Neuronal stem cell (in vitro differentiated cells): Measurements from ENCODE around the gene PPP3CA.

Experiments used
- DNase-seq: peaks from one replicate; pipeline ENCODE4 v3.0.0-alpha.2; 2013; ENCODE audit warnings: low spot score
- H2AFZ ChIP-seq: one replicate; pipeline ENCODE4 v1.6.1; 2013; ENCODE audit warnings: mild to moderate bottlenecking, low read length, inconsistent platforms
- H2AK5ac ChIP-seq: 2 replicates; pipeline ENCODE4 v1.6.1; 2013; ENCODE audit warnings: low read depth, mild to moderate bottlenecking, inconsistent platforms, low read length, moderate library complexity, mixed read lengths
- H2BK120ac ChIP-seq: 2 replicates; pipeline ENCODE4 v1.6.1; 2013; ENCODE audit warnings: low read depth, mild to moderate bottlenecking, inconsistent platforms, low read length, moderate library complexity, mixed read lengths
- H2BK12ac ChIP-seq: one replicate; pipeline ENCODE4 v1.6.1; 2013; ENCODE audit warnings: low read length, inconsistent platforms
- H2BK15ac ChIP-seq: 2 replicates; pipeline ENCODE4 v1.6.1; 2013; ENCODE audit warnings: mild to moderate bottlenecking, low read length, inconsistent platforms, mixed read lengths
- H2BK5ac ChIP-seq: one replicate; pipeline ENCODE4 v1.6.1; 2013; ENCODE audit warnings: inconsistent platforms, mild to moderate bottlenecking, low read length, moderate library complexity
- H3K14ac ChIP-seq: one replicate; pipeline ENCODE4 v1.6.1; 2013; ENCODE audit warnings: low read length, inconsistent platforms
- H3K18ac ChIP-seq: 2 replicates; pipeline ENCODE4 v1.6.1; 2013; ENCODE audit warnings: low read length, inconsistent platforms
- H3K23ac ChIP-seq: 2 replicates; pipeline ENCODE4 v1.6.1; 2013; ENCODE audit warnings: low read depth, mild to moderate bottlenecking, mixed read lengths, low read length, inconsistent platforms; ENCODE audit not compliant: poor library complexity
- H3K27ac ChIP-seq: replicated peaks from 3 replicates; pipeline ENCODE4 v1.5.1; 2013; ENCODE audit warnings: low read length, inconsistent platforms
- H3K27me3 ChIP-seq, 3 experiments: 2 replicates each; pipeline ENCODE4 v1.6.1; 2013; ENCODE audit warnings: low read length in 3 of 3, mild to moderate bottlenecking in 2 of 3, inconsistent platforms in 1 of 3, low read depth in 1 of 3, mixed read lengths in 1 of 3, moderate library complexity in 1 of 3; ENCODE audit not compliant: control insufficient read depth in 3 of 3, insufficient read depth in 3 of 3
- H3K36me3 ChIP-seq, 2 donors: replicated peaks in 1 of 2; 2 replicates each; pipeline ENCODE4 v1.6.1; 2013; ENCODE audit warnings: low read length in 2 of 2; ENCODE audit not compliant: control insufficient read depth in 2 of 2, insufficient read depth in 2 of 2
- H3K4ac ChIP-seq: 2 replicates; pipeline ENCODE4 v1.6.1; 2013; ENCODE audit warnings: inconsistent platforms, mild to moderate bottlenecking, low read length, moderate library complexity
- H3K4me1 ChIP-seq, 2 donors: 1 replicate in 1 of 2; 2 replicates in 1 of 2; pipeline ENCODE4 v1.6.1; 2013; ENCODE audit warnings: low read length in 2 of 2, low read depth in 1 of 2; ENCODE audit not compliant: control insufficient read depth in 2 of 2, insufficient read depth in 1 of 2
- H3K4me2 ChIP-seq: one replicate; pipeline ENCODE4 v1.6.1; 2013; ENCODE audit warnings: mild to moderate bottlenecking, low read length, inconsistent platforms; ENCODE audit not compliant: insufficient read depth, poor library complexity, severe bottlenecking
- H3K4me3 ChIP-seq, 2 donors: 2 replicates each; pipeline ENCODE4 v1.5.1; 2013; ENCODE audit warnings: low read length in 2 of 2, mild to moderate bottlenecking in 2 of 2, inconsistent platforms in 1 of 2, moderate library complexity in 1 of 2
- H3K79me1 ChIP-seq: one replicate; pipeline ENCODE4 v1.6.1; 2013; ENCODE audit warnings: low read depth, mild to moderate bottlenecking, inconsistent platforms, low read length, moderate library complexity
- H3K9ac ChIP-seq: one replicate; pipeline ENCODE4 v1.6.1; 2013; ENCODE audit warnings: mild to moderate bottlenecking, low read depth, low read length, inconsistent platforms; ENCODE audit not compliant: poor library complexity
- H3K9me3 ChIP-seq, 2 donors: replicated peaks in 1 of 2; 2 replicates each; pipeline versions ENCODE3 to v1.6.1; 2013; ENCODE audit warnings: low read length in 2 of 2, mild to moderate bottlenecking in 2 of 2, inconsistent platforms in 1 of 2, low read depth in 1 of 2, mixed read lengths in 1 of 2, moderate library complexity in 1 of 2; ENCODE audit not compliant: control insufficient read depth in 2 of 2, insufficient read depth in 1 of 2
- H4K8ac ChIP-seq: one replicate; pipeline ENCODE4 v1.6.1; 2013; ENCODE audit warnings: low read depth, mild to moderate bottlenecking, inconsistent platforms, low read length, moderate library complexity
- H4K91ac ChIP-seq: one replicate; pipeline ENCODE4 v1.6.1; 2013; ENCODE audit warnings: low read length, low read depth, mild to moderate bottlenecking, inconsistent platforms; ENCODE audit not compliant: poor library complexity
- WGBS, 2 donors: extraction: QIAGEN DNeasy Blood & Tissue Kit; methylation state at CpG; one replicate each; pipeline ENCODE4 v1.1.7; 2013; ENCODE audit warnings: missing lambda C conversion rate in 2 of 2, mixed read lengths in 1 of 2; ENCODE audit not compliant: insufficient read length in 2 of 2, insufficient replicate concordance in 1 of 2; ENCODE audit errors: extremely low coverage in 2 of 2; 5-methylcytosine and 5-hydroxymethylcytosine counted together

Gene PPP3CA

GRCh38 chr4:101355246-101355645 is 7.9 kb upstream of the PPP3CA start:
- Histone ChIP-seq H2BK15ac (no peak overlapping the region), H2BK12ac (no peak overlapping the region), H3K4me3 (no peak overlapping the region), H3K36me3 (no peaks in the 10 kb centered on the region), H2AFZ (no peak overlapping the region), H2BK5ac (no peak overlapping the region), H3K14ac (no peak overlapping the region), H3K23ac (no peak overlapping the region), H3K27ac (no peak overlapping the region), H2BK120ac (no peak overlapping the region), H4K8ac (no peak overlapping the region), H3K4me1 (no peaks in the 10 kb centered on the region), H3K79me1 (no peaks in the 10 kb centered on the region), H3K4me2 (no peak overlapping the region), H4K91ac (no peak overlapping the region), H3K9ac (no peak overlapping the region), H3K27me3 (peaks cover 0 to 5% (median 0%) of the 10 kb centered on the region in 3 experiments), H3K18ac (no peak overlapping the region), H2AK5ac (no peak overlapping the region), H3K9me3 (no peaks in the 10 kb centered on the region), H3K4ac (no peak overlapping the region)
- no CpG with 5 or more reads among the region's 3 CpGs for WGBS, 2 donors
- DNase-seq, result no peak

- Histone ChIP-seq H3K9me3 (no peaks in the 10 kb centered on the region), H3K23ac (no peak overlapping the region)
- no CpG with 5 or more reads among the region's 2 CpGs for WGBS, 2 donors
These were observed 2.4 kb upstream of the PPP3CA start for GRCh38 chr4:101349801-101350064.

GRCh38 chr4:101348995-101349800 is 1.9 kb upstream of the PPP3CA start:
- Histone ChIP-seq H3K4me3 (no peak overlapping the region), H3K18ac (no peak overlapping the region), H3K4ac (no peak overlapping the region), H3K9ac (no peak overlapping the region), H3K79me1 (peaks cover 4% of the 10 kb centered on the region), H2AFZ (peak overlapping the region; percentile 100), H3K14ac (no peak overlapping the region), H3K4me2 (no peak overlapping the region), H4K91ac (no peak overlapping the region), H4K8ac (no peak overlapping the region), H3K27me3 (peaks cover 0 to 20% (median 0%) of the 10 kb centered on the region in 3 experiments), H3K23ac (no peak overlapping the region), H3K36me3 (no peaks in the 10 kb centered on the region), H3K27ac (no peak overlapping the region), H3K9me3 (no peaks in the 10 kb centered on the region), H3K4me1 (peaks cover 0 to 6% of the 10 kb centered on the region in 2 donors), H2BK5ac (no peak overlapping the region), H2BK120ac (no peak overlapping the region), H2BK15ac (no peak overlapping the region), H2AK5ac (no peak overlapping the region), H2BK12ac (no peak overlapping the region)
- no CpG with 5 or more reads among the region's 5 CpGs for WGBS, 2 donors
- DNase-seq, result no peak

More at GRCh38 chr4:101349801-101350064, 2.4 kb upstream of the PPP3CA start:
- peaks cover 4% of the 10 kb centered on the region for H3K79me1 ChIP-seq
- no peak overlapping the region for H2BK15ac ChIP-seq
- H3K27ac ChIP-seq, result no peak overlapping the region
- no peak overlapping the region for H3K4me2 ChIP-seq
- H2AFZ ChIP-seq, result no peak overlapping the region
- no peak overlapping the region for H2BK12ac ChIP-seq
- H4K8ac ChIP-seq, result no peak overlapping the region
- peaks cover 0 to 20% (median 0%) of the 10 kb centered on the region in 3 experiments for H3K27me3 ChIP-seq
- H3K18ac ChIP-seq, result no peak overlapping the region
- H2BK120ac ChIP-seq, result no peak overlapping the region
- no peak overlapping the region for H2BK5ac ChIP-seq
- H3K9ac ChIP-seq, result no peak overlapping the region
- H4K91ac ChIP-seq, result no peak overlapping the region
- H3K4ac ChIP-seq, result no peak overlapping the region
- no peaks in the 10 kb centered on the region for H3K36me3 ChIP-seq
- no peak overlapping the region for H2AK5ac ChIP-seq
- DNase-seq, result no peak
- no peak overlapping the region for H3K4me3 ChIP-seq
- peaks cover 0 to 6% of the 10 kb centered on the region in 2 donors for H3K4me1 ChIP-seq
- H3K14ac ChIP-seq, result no peak overlapping the region

GRCh38 chr4:101348367-101348827 is 1.1 kb upstream of the PPP3CA start:
- WGBS, 2 donors, result no CpG with 5 or more reads among the region's 24 CpGs
- H3K9ac ChIP-seq, result peak overlapping the region; percentile 98
- no peak overlapping the region for H2BK12ac ChIP-seq
- peak overlapping the region; percentile 99 for H2BK5ac ChIP-seq
- H2BK120ac ChIP-seq, result no peak overlapping the region
- H3K23ac ChIP-seq, result peak overlapping the region; percentile 92
- no peaks in the 10 kb centered on the region for H3K9me3 ChIP-seq
- H3K79me1 ChIP-seq, result peaks cover 4% of the 10 kb centered on the region
- no peak overlapping the region for H3K14ac ChIP-seq
- no peak overlapping the region for H3K4ac ChIP-seq
- H4K91ac ChIP-seq, result no peak overlapping the region
- H3K4me2 ChIP-seq, result peak overlapping the region; percentile 89
- H3K27ac ChIP-seq, result peak overlapping the region; percentile 98
- peak overlapping the region; percentile 90 to 91 for H3K4me3 ChIP-seq
- peak overlapping the region; percentile 99 for H3K18ac ChIP-seq
- peak overlapping the region; percentile 83 for H2BK15ac ChIP-seq
- peaks cover 0 to 20% (median 0%) of the 10 kb centered on the region in 3 experiments for H3K27me3 ChIP-seq
- peak overlapping the region; percentile 100 for H2AFZ ChIP-seq
- DNase-seq, result no peak
- no peaks in the 10 kb centered on the region for H3K36me3 ChIP-seq
- H2AK5ac ChIP-seq, result no peak overlapping the region
- H3K4me1 ChIP-seq, result peaks cover 0 to 6% of the 10 kb centered on the region in 2 donors
- no peak overlapping the region for H4K8ac ChIP-seq
